Measurements from ENCODE around the gene TRMT2A. TPM values are rescaled to one million over a fixed set of nuclear protein-coding genes. Genes with fewer than 3 reads are reported as not detected.

TRMT2A gene
- total RNA-seq, 1 donor from 2014 or later = 161 TPM

- intact Hi-C loops (cut with DNase I) = loop anchor here (10.0 kb wide), 2 partner anchors 369 to 719 kb away; partner anchors contain the start of genes MED15, PI4KA and SNAP29
- H3K27ac ChIP-seq = no peak overlapping the region
- peaks cover 4 to 16% of the 10 kb centered on the region in 2 donors for H3K36me3 ChIP-seq
- H3K27me3 ChIP-seq = no peaks in the 10 kb centered on the region
- DNase-seq (ENCODE audit: low spot score in 2 of 2) = no peak
- H3K4me3 ChIP-seq = peak overlapping the region in 1 of 2 donors; percentile 5
- no peaks in the 10 kb centered on the region for H3K9me3 ChIP-seq
- peaks cover 37 to 62% of the 10 kb centered on the region in 2 donors for H3K4me1 ChIP-seq
- TF ChIP-seq CTCF (IDR thresholded peaks at IDR 0.05) = no peak
These were observed 19.0 kb upstream of the TRMT2A start for GRCh38 chr22:20135806-20136602.

GRCh38 chr22:20135265-20135664, 18.2 kb upstream of the TRMT2A start:
- Histone ChIP-seq H3K9me3 (no peaks in the 10 kb centered on the region), H3K27ac (no peak overlapping the region), H3K27me3 (no peaks in the 10 kb centered on the region), H3K36me3 (peaks cover 4 to 11% of the 10 kb centered on the region in 2 donors), H3K4me1 (peaks cover 40 to 62% of the 10 kb centered on the region in 2 donors), H3K4me3 (no peak overlapping the region)
- no peak for DNase-seq (ENCODE audit: low spot score in 2 of 2)
- intact Hi-C loops (cut with DNase I) = loop anchor here (10.0 kb wide), 2 partner anchors 370 to 720 kb away; partner anchors contain the start of genes MED15, PI4KA and SNAP29
- no peak for TF ChIP-seq CTCF (IDR thresholded peaks at IDR 0.05)

GRCh38 chr22:20133930-20134549, 17.0 kb upstream of the TRMT2A start:
- H3K27ac ChIP-seq = no peak overlapping the region
- no peak for DNase-seq (ENCODE audit: low spot score in 2 of 2)
- no peaks in the 10 kb centered on the region for H3K9me3 ChIP-seq
- intact Hi-C loops (cut with DNase I) = loop anchor here (5.0 to 10.0 kb wide), 3 partner anchors 112 to 721 kb away; partner anchors contain the start of genes MED15, PI4KA, SNAP29 and TANGO2
- no peak for TF ChIP-seq CTCF (IDR thresholded peaks at IDR 0.05)
- no peaks in the 10 kb centered on the region for H3K27me3 ChIP-seq
- H3K36me3 ChIP-seq = no peaks in the 10 kb centered on the region
- peak overlapping the region in 1 of 2 donors; percentile 82 for H3K4me3 ChIP-seq
- H3K4me1 ChIP-seq = peaks cover 40 to 62% of the 10 kb centered on the region in 2 donors

GRCh38 chr22:20132686-20133246, 15.7 kb upstream of the TRMT2A start:
- H3K4me1 ChIP-seq = peaks cover 34 to 54% of the 10 kb centered on the region in 2 donors
- no peak for DNase-seq (ENCODE audit: low spot score in 2 of 2)
- peak overlapping the region in 1 of 2 donors; percentile 70 for H3K27ac ChIP-seq
- H3K9me3 ChIP-seq = no peaks in the 10 kb centered on the region
- peak overlapping the region; percentile 82 to 100 for H3K4me3 ChIP-seq
- TF ChIP-seq CTCF (IDR thresholded peaks at IDR 0.05) = no peak
- no peaks in the 10 kb centered on the region for H3K36me3 ChIP-seq
- intact Hi-C loops (cut with DNase I) = loop anchor here (5.0 to 10.0 kb wide), 3 partner anchors 110 to 722 kb away; partner anchors contain the start of genes MED15, PI4KA, SNAP29 and TANGO2
- H3K27me3 ChIP-seq = no peaks in the 10 kb centered on the region

GRCh38 chr22:20131859-20132685, 15.0 kb upstream of the TRMT2A start:
- TF ChIP-seq CTCF (IDR thresholded peaks at IDR 0.05) = no peak
- Histone ChIP-seq H3K4me3 (peak overlapping the region; percentile 82 to 100), H3K4me1 (peaks cover 28 to 47% of the 10 kb centered on the region in 2 donors), H3K9me3 (no peaks in the 10 kb centered on the region), H3K27me3 (no peaks in the 10 kb centered on the region), H3K36me3 (peaks cover 5 to 6% of the 10 kb centered on the region in 2 donors), H3K27ac (peak overlapping the region; percentile 57 to 70)
- DNase-seq (ENCODE audit: low spot score in 2 of 2) = no peak
- intact Hi-C loops (cut with DNase I) = loop anchor here (1.0 to 10.0 kb wide), 4 partner anchors 15 to 723 kb away; partner anchors contain the start of genes MED15, PI4KA, SNAP29 and TANGO2

All from ascending aorta (tissue), 2 donors.